ENCODE results near the gene ST3GAL4.

ST3GAL4 gene

GRCh38 chr11:126456783-126457542, 101.5 kb downstream of the ST3GAL4 start:
- no peak for DNase-seq

DNA sequence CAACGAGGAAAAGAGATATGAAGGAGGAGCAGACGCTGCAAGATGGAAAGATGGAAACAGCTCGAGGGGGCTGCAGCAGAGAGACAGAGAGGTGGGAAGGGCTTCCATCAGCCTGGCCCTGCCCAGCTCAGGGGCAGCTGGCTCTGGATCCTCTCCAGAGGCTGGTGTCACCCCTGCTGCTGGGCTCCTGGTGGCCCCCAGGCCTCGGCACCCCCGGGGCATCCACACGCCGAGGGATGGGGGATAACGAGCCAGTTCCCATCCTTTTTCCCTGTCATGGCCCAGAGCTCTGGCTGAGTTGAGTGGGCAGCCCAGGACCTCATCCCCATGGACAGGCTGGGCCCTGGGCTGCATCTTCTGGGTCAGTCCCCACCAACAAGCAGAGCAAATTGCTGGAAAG, 102.3 kb downstream of the ST3GAL4 start:
- DNase-seq: no peak

DNA sequence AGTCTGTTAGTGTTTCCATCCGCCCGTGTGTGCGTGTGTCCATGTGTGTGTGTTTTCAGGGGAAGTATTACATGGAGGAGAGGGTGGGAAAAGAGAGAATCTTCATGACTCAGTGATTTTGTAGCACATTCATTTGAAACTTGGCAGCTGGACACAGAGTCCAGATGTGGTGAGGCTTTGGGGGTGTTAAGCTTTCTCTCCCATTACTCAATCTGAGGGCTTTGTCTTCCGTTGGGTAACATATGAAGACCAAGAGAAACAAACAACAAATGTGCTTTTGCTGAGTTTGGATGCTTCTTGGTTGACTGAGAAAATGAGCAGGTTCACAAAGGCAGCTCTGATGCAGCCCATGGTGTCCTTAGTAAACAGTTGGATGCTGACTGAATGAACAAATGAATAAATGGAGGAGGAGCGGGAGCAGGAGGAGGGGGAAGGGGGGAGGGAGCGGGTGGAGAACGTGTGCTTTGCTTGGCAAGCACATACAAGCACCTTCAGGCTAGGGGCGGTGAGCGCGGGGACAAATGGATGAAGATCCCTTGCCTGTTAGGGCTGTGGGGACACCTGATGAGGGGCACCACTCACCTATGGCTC, 104.3 kb downstream of the ST3GAL4 start:
- peak; percentile 72 for DNase-seq

DNA sequence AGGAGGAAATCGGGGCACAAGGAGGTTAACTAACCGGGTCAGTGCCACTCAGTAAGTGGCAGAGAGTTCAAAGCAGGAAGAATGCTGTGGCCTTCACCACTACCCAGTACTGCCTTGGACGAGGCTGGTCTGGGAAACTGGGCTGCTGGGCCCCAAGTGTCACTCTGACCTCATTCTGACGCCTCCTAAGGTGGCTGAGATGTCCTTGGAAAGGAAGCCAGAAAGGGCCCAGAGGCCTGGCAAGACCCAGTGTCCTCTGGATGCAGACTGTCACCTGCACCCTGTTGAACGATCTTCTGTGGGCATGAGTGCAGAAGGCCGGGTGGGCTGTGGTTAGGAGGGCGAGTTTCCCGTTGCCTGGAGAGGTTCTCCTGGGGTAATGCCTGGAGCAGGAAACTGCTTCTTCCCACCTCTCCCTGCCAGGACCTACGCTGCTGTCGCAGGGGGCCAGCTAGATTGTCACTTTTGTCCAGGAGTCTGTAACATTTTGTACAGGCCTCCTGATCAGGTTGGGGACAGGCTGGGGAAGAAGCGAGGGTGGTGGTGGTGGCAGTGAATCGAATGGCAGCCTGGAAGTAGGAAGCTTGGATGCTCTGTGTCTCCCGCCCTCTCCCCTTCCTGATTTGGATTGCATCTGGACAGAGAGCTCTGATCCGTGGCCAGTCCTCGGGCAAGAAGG, 105.1 kb downstream of the ST3GAL4 start:
- no peak for DNase-seq

GRCh38 chr11:126461096-126461440, 105.6 kb downstream of the ST3GAL4 start:
- DNase-seq: no peak

DNA sequence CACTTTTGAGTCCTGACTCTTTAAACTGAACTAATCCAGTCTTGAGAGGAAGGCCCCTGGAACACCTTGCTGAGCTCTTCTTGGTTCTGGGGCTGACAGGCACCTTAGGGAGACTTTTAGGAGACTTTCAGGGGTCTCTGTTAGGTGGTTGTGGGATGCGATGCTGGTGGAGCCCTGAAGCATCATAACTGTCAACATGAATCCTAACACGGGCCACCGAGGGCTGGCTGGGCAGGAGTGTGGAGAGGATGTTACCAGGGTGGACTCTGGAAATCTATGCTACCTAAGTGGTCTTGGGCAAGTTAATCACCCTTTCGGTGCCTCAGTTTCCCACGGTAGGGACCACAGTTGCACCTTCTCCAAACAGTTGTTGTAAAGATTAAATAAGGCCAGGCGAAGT, 106.5 kb downstream of the ST3GAL4 start:
- DNase-seq: no peak

DNA sequence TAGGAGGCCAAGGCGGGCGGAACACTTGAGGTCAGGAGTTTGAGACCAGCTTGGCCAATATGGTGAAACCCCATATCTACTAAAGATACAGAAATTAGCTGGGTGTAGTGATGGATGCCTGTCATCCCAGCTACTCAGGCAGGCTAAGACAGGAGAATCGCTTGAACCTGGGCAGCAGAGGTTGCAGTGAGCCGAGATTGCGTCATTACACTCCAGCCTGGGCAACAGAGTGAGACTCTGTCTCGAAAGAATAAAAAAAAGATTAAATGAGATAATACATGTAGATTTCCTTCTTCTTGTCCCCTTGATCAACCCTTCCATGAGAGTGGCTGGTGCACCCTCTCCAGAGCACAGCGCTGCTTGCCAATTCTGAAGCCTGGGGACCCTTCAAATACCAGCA, 106.9 kb downstream of the ST3GAL4 start:
- DNase-seq: no peak

Data from right hindlimb (tissue), 1 donor.